ENCODE data around the gene CRB1.

GRCh38 chr1:197286634-197287033, 18.6 kb downstream of the CRB1 start:
- no peak for TF ChIP-seq MXI1 (conservative IDR thresholded peaks at IDR 0.05; ENCODE audit: poor library complexity, severe bottlenecking)
- TF ChIP-seq CTCF (IDR thresholded peaks at IDR 0.05; ENCODE audit: poor library complexity, severe bottlenecking) = no peak

All from neural cell (in vitro differentiated cells).